Trophoblast cell (in vitro differentiated cells and primary cell): ENCODE results near the gene ZCRB1.

ENCODE experiments used
- DNase-seq, 2 donors: peaks; one replicate each; pipeline ENCODE4 v3.0.0-alpha.2; 2016
- H2AFZ ChIP-seq: 2 replicates; pipeline ENCODE4 v1.6.1; 2013; ENCODE audit warnings: low read length, moderate library complexity, mild to moderate bottlenecking; ENCODE audit not compliant: insufficient read depth, poor library complexity
- H2AK5ac ChIP-seq: 2 replicates; pipeline ENCODE4 v1.6.1; 2013; ENCODE audit warnings: mild to moderate bottlenecking, low read length
- H2BK120ac ChIP-seq: 2 replicates; pipeline ENCODE4 v1.6.1; 2013; ENCODE audit warnings: low read length, mild to moderate bottlenecking, moderate library complexity; ENCODE audit not compliant: insufficient read depth, poor library complexity
- H2BK12ac ChIP-seq: 2 replicates; pipeline ENCODE4 v1.6.1; 2013; ENCODE audit warnings: mild to moderate bottlenecking, low read length, moderate library complexity
- H2BK5ac ChIP-seq: 2 replicates; pipeline ENCODE4 v1.6.1; 2013; ENCODE audit warnings: low read length, low read depth, moderate library complexity, mild to moderate bottlenecking; ENCODE audit not compliant: poor library complexity
- H3K14ac ChIP-seq: 2 replicates; pipeline ENCODE4 v1.6.1; 2013; ENCODE audit warnings: mild to moderate bottlenecking, low read length
- H3K18ac ChIP-seq: 2 replicates; pipeline ENCODE4 v1.6.1; 2013; ENCODE audit warnings: mild to moderate bottlenecking, low read length
- H3K23ac ChIP-seq: 2 replicates; pipeline ENCODE4 v1.6.1; 2013; ENCODE audit warnings: low read length
- H3K27ac ChIP-seq: 2 replicates; pipeline ENCODE4 v1.5.1; 2013; ENCODE audit warnings: low read depth, mild to moderate bottlenecking, inconsistent platforms, low read length, moderate library complexity
- H3K27me3 ChIP-seq: 2 replicates; pipeline ENCODE4 v1.6.1; 2013; ENCODE audit warnings: inconsistent platforms, mild to moderate bottlenecking, low read length, moderate library complexity; ENCODE audit not compliant: insufficient read depth
- H3K36me3 ChIP-seq, 2 experiments: 1 replicate in 1 of 2; 2 replicates in 1 of 2; pipeline ENCODE4 v1.6.1; 2013; ENCODE audit warnings: low read length in 2 of 2, mild to moderate bottlenecking in 2 of 2, moderate library complexity in 1 of 2; ENCODE audit not compliant: insufficient read depth in 2 of 2, control insufficient read depth in 1 of 2
- H3K4ac ChIP-seq: 2 replicates; pipeline ENCODE4 v1.6.1; 2013; ENCODE audit warnings: low read depth, mild to moderate bottlenecking, low read length, moderate library complexity
- H3K4me1 ChIP-seq, 2 experiments: 1 replicate in 1 of 2; 2 replicates in 1 of 2; pipeline ENCODE4 v1.6.1; 2013; ENCODE audit warnings: low read length in 2 of 2, mild to moderate bottlenecking in 2 of 2, moderate library complexity in 1 of 2; ENCODE audit not compliant: insufficient read depth in 2 of 2, control insufficient read depth in 1 of 2
- H3K4me2 ChIP-seq: 2 replicates; pipeline ENCODE4 v1.6.1; 2013; ENCODE audit warnings: inconsistent platforms, mild to moderate bottlenecking, low read length, moderate library complexity
- H3K4me3 ChIP-seq: 2 replicates; pipeline ENCODE4 v1.5.1; 2013; ENCODE audit warnings: mild to moderate bottlenecking, low read depth, low read length, inconsistent platforms
- H3K79me1 ChIP-seq: one replicate; pipeline ENCODE4 v1.6.1; 2013; ENCODE audit warnings: low read length
- H3K79me2 ChIP-seq: 2 replicates; pipeline ENCODE4 v1.6.1; 2013; ENCODE audit warnings: low read length, mild to moderate bottlenecking; ENCODE audit not compliant: control insufficient read depth, insufficient read depth, poor library complexity
- H3K9ac ChIP-seq: 2 replicates; pipeline ENCODE4 v1.6.1; 2013; ENCODE audit warnings: mild to moderate bottlenecking, low read length
- H3K9me3 ChIP-seq: 2 replicates; pipeline ENCODE4 v1.6.1; 2013; ENCODE audit warnings: low read depth, mild to moderate bottlenecking, control low read depth, inconsistent platforms, low read length; ENCODE audit not compliant: insufficient read depth
- H4K12ac ChIP-seq: 2 replicates; pipeline ENCODE4 v1.6.1; 2013; ENCODE audit warnings: low read depth, mild to moderate bottlenecking, low read length, moderate library complexity
- H4K8ac ChIP-seq: 2 replicates; pipeline ENCODE4 v1.6.1; 2013; ENCODE audit warnings: low read depth, mild to moderate bottlenecking, low read length, moderate library complexity
- H4K91ac ChIP-seq: one replicate; pipeline ENCODE4 v1.6.1; 2013; ENCODE audit warnings: low read depth, mild to moderate bottlenecking, low read length, moderate library complexity
- WGBS: extraction: QIAGEN DNeasy Blood & Tissue Kit; methylation state at CpG from one replicate; pipeline ENCODE4 v1.1.7; 2013; ENCODE audit warnings: missing lambda C conversion rate; ENCODE audit not compliant: insufficient read length, insufficient coverage; ENCODE audit errors: extremely low coverage; 5-methylcytosine and 5-hydroxymethylcytosine counted together

Gene ZCRB1

GRCh38 chr12:42275499-42275898 is 50.4 kb downstream of the ZCRB1 start:
- Histone ChIP-seq H2BK120ac (no peak overlapping the region), H3K9me3 (peaks cover 2% of the 10 kb centered on the region), H2AFZ (no peak overlapping the region), H2AK5ac (no peak overlapping the region), H3K14ac (no peak overlapping the region), H3K79me2 (no peaks in the 10 kb centered on the region), H3K9ac (no peak overlapping the region), H3K23ac (no peak overlapping the region), H3K4ac (no peak overlapping the region), H3K18ac (no peak overlapping the region), H3K27me3 (no peaks in the 10 kb centered on the region), H4K91ac (no peak overlapping the region), H4K12ac (no peak overlapping the region), H3K36me3 (no peaks in the 10 kb centered on the region), H3K4me2 (no peak overlapping the region), H3K4me1 (no peaks in the 10 kb centered on the region), H3K79me1 (no peaks in the 10 kb centered on the region), H2BK5ac (no peak overlapping the region), H3K4me3 (no peak overlapping the region), H2BK12ac (no peak overlapping the region), H3K27ac (no peak overlapping the region), H4K8ac (no peak overlapping the region)
- DNase-seq, result no peak
- no CpG with 5 or more reads among the region's 4 CpGs for WGBS

GRCh38 chr12:42273706-42274105 is 52.2 kb downstream of the ZCRB1 start:
- H4K12ac ChIP-seq, result no peak overlapping the region
- H2BK120ac ChIP-seq, result no peak overlapping the region
- no peaks in the 10 kb centered on the region for H3K79me2 ChIP-seq
- no peak overlapping the region for H3K4me3 ChIP-seq
- H3K18ac ChIP-seq, result no peak overlapping the region
- DNase-seq, result no peak
- H3K4me2 ChIP-seq, result no peak overlapping the region
- no peak overlapping the region for H2AFZ ChIP-seq
- peaks cover 2% of the 10 kb centered on the region for H3K9me3 ChIP-seq
- no peaks in the 10 kb centered on the region for H3K27me3 ChIP-seq
- H3K23ac ChIP-seq, result no peak overlapping the region
- H2AK5ac ChIP-seq, result no peak overlapping the region
- no peaks in the 10 kb centered on the region for H3K4me1 ChIP-seq
- no peak overlapping the region for H4K8ac ChIP-seq
- H3K79me1 ChIP-seq, result no peaks in the 10 kb centered on the region
- H3K36me3 ChIP-seq, result no peaks in the 10 kb centered on the region
- no peak overlapping the region for H3K9ac ChIP-seq
- no peak overlapping the region for H3K4ac ChIP-seq
- H2BK12ac ChIP-seq, result no peak overlapping the region
- H3K14ac ChIP-seq, result no peak overlapping the region
- no peak overlapping the region for H4K91ac ChIP-seq
- H3K27ac ChIP-seq, result no peak overlapping the region
- H2BK5ac ChIP-seq, result no peak overlapping the region
- no CpG with 5 or more reads among the region's 21 CpGs for WGBS

- H3K36me3 ChIP-seq, result no peaks in the 10 kb centered on the region
- no CpG with 5 or more reads among the region's 4 CpGs for WGBS
- H3K4me2 ChIP-seq, result no peak overlapping the region
- H3K18ac ChIP-seq, result no peak overlapping the region
- H2AFZ ChIP-seq, result no peak overlapping the region
- no peak overlapping the region for H2AK5ac ChIP-seq
- H3K79me1 ChIP-seq, result no peaks in the 10 kb centered on the region
- no peak overlapping the region for H2BK120ac ChIP-seq
- no peak overlapping the region for H3K14ac ChIP-seq
- no peak overlapping the region for H3K27ac ChIP-seq
- H3K4me3 ChIP-seq, result no peak overlapping the region
- H3K79me2 ChIP-seq, result no peaks in the 10 kb centered on the region
- no peak overlapping the region for H4K8ac ChIP-seq
- no peak for DNase-seq
- no peak overlapping the region for H2BK5ac ChIP-seq
- H4K91ac ChIP-seq, result no peak overlapping the region
- no peaks in the 10 kb centered on the region for H3K27me3 ChIP-seq
- H3K4me1 ChIP-seq, result peaks cover 2 to 4% of the 10 kb centered on the region in 2 experiments
- no peak overlapping the region for H3K4ac ChIP-seq
- no peak overlapping the region for H4K12ac ChIP-seq
- no peak overlapping the region for H2BK12ac ChIP-seq
- H3K23ac ChIP-seq, result no peak overlapping the region
- peaks cover 6% of the 10 kb centered on the region for H3K9me3 ChIP-seq
- H3K9ac ChIP-seq, result no peak overlapping the region
These were observed 55.3 kb downstream of the ZCRB1 start for GRCh38 chr12:42270596-42270995.

GRCh38 chr12:42267413-42268190 is 58.3 kb downstream of the ZCRB1 start:
- H2BK12ac ChIP-seq, result no peak overlapping the region
- no peak overlapping the region for H4K12ac ChIP-seq
- H3K27me3 ChIP-seq, result no peaks in the 10 kb centered on the region
- no peak overlapping the region for H2BK5ac ChIP-seq
- no peak overlapping the region for H3K4me2 ChIP-seq
- H3K4me3 ChIP-seq, result no peak overlapping the region
- no peak overlapping the region for H3K4ac ChIP-seq
- no peak overlapping the region for H3K23ac ChIP-seq
- H2BK120ac ChIP-seq, result no peak overlapping the region
- no peak overlapping the region for H3K14ac ChIP-seq
- no peak overlapping the region for H3K18ac ChIP-seq
- DNase-seq, result no peak
- WGBS, result no CpG with 5 or more reads among the region's 15 CpGs
- H2AFZ ChIP-seq, result no peak overlapping the region
- no peak overlapping the region for H4K8ac ChIP-seq
- no peaks in the 10 kb centered on the region for H3K79me1 ChIP-seq
- no peaks in the 10 kb centered on the region for H3K79me2 ChIP-seq
- no peaks in the 10 kb centered on the region for H3K36me3 ChIP-seq
- H3K27ac ChIP-seq, result no peak overlapping the region
- peaks cover 4% of the 10 kb centered on the region for H3K9me3 ChIP-seq
- no peak overlapping the region for H2AK5ac ChIP-seq
- peaks cover 2 to 4% of the 10 kb centered on the region in 2 experiments for H3K4me1 ChIP-seq
- no peak overlapping the region for H4K91ac ChIP-seq
- no peak overlapping the region for H3K9ac ChIP-seq
